H9 (cell line): ENCODE data around the gene ATXN7L3. TPM values are rescaled to one million over a fixed set of nuclear protein-coding genes. Genes with fewer than 3 reads are reported as not detected.

Source experiments
- DNase-seq: peaks from one replicate; pipeline ENCODE4 v3.0.0-alpha.2; 2017
- H2AFZ ChIP-seq: one replicate; pipeline ENCODE4 v1.6.1; 2013; ENCODE audit warnings: mild to moderate bottlenecking, low read length, control low read depth, moderate library complexity
- H2AK5ac ChIP-seq: 2 replicates; pipeline ENCODE4 v1.6.1; 2013; ENCODE audit warnings: low read length, control low read depth, mixed read lengths; ENCODE audit not compliant: insufficient read length
- H2BK120ac ChIP-seq: one replicate; pipeline ENCODE4 v1.6.1; 2013; ENCODE audit warnings: low read depth, mild to moderate bottlenecking, low read length, control low read depth, inconsistent platforms; ENCODE audit not compliant: poor library complexity, severe bottlenecking
- H2BK12ac ChIP-seq: 2 replicates; pipeline ENCODE4 v1.6.1; 2013; ENCODE audit warnings: low read length, control low read depth, mixed read lengths, low read depth; ENCODE audit not compliant: insufficient read length
- H2BK15ac ChIP-seq: 2 replicates; pipeline ENCODE4 v1.6.1; 2013; ENCODE audit warnings: low read depth, low read length, control low read depth
- H2BK20ac ChIP-seq: one replicate; pipeline ENCODE4 v1.6.1; 2013; ENCODE audit warnings: low read depth, mild to moderate bottlenecking, low read length, control low read depth, inconsistent platforms; ENCODE audit not compliant: poor library complexity, severe bottlenecking
- H2BK5ac ChIP-seq: 2 replicates; pipeline ENCODE4 v1.6.1; 2013; ENCODE audit warnings: low read length, control low read depth, mixed read lengths; ENCODE audit not compliant: insufficient read length
- H3K14ac ChIP-seq: 2 replicates; pipeline ENCODE4 v1.6.1; 2013; ENCODE audit warnings: low read length, control low read depth; ENCODE audit not compliant: insufficient read depth
- H3K18ac ChIP-seq: 2 replicates; pipeline ENCODE4 v1.6.1; 2013; ENCODE audit warnings: low read depth, mild to moderate bottlenecking, mixed read lengths, low read length, control low read depth; ENCODE audit not compliant: insufficient read length
- H3K23ac ChIP-seq: 2 replicates; pipeline ENCODE4 v1.6.1; 2013; ENCODE audit warnings: low read length, control low read depth, mixed read lengths, low read depth; ENCODE audit not compliant: insufficient read length
- H3K23me2 ChIP-seq: 2 replicates; pipeline ENCODE4 v1.6.1; 2013; ENCODE audit warnings: low read depth, mild to moderate bottlenecking, mixed read lengths, low read length, control low read depth; ENCODE audit not compliant: insufficient read length, poor library complexity, severe bottlenecking
- H3K27ac ChIP-seq: 2 replicates; pipeline ENCODE4 v1.5.1; 2013; ENCODE audit warnings: low read length, control low read depth, mixed read lengths, low read depth; ENCODE audit not compliant: insufficient read length
- H3K27me3 ChIP-seq: 2 replicates; pipeline ENCODE4 v1.6.1; 2013; ENCODE audit warnings: low read length, control low read depth, inconsistent platforms; ENCODE audit not compliant: insufficient read depth
- H3K4ac ChIP-seq: 2 replicates; pipeline ENCODE4 v1.6.1; 2013; ENCODE audit warnings: low read depth, mild to moderate bottlenecking, control low read depth, inconsistent platforms, low read length, moderate library complexity
- H3K4me1 ChIP-seq: 2 replicates; pipeline ENCODE4 v1.6.1; 2013; ENCODE audit warnings: low read length, control low read depth, inconsistent platforms; ENCODE audit not compliant: insufficient read depth
- H3K4me2 ChIP-seq: 2 replicates; pipeline ENCODE4 v1.6.1; 2013; ENCODE audit warnings: low read length, control low read depth, mixed read lengths; ENCODE audit not compliant: insufficient read length, insufficient read depth
- H3K56ac ChIP-seq: 2 replicates; pipeline ENCODE4 v1.6.1; 2013; ENCODE audit warnings: low read depth, mild to moderate bottlenecking, mixed read lengths, low read length, control low read depth; ENCODE audit not compliant: insufficient read length
- H3K79me1 ChIP-seq: 2 replicates; pipeline ENCODE4 v1.6.1; 2013; ENCODE audit warnings: low read depth, mild to moderate bottlenecking, moderate library complexity, low read length, control low read depth, inconsistent platforms; ENCODE audit not compliant: insufficient read depth, poor library complexity, severe bottlenecking
- H3K79me2 ChIP-seq: 2 replicates; pipeline ENCODE4 v1.6.1; 2013; ENCODE audit warnings: low read length, control low read depth, inconsistent platforms; ENCODE audit not compliant: insufficient read depth
- H3K9ac ChIP-seq: 2 replicates; pipeline ENCODE4 v1.6.1; 2013; ENCODE audit warnings: low read length, control low read depth, mixed read lengths; ENCODE audit not compliant: insufficient read length; ENCODE audit errors: extremely low read depth
- H3K9me3 ChIP-seq: one replicate; pipeline ENCODE4 v1.6.1; 2013; ENCODE audit warnings: low read depth, low read length, inconsistent platforms; ENCODE audit not compliant: control insufficient read depth
- H3T11ph ChIP-seq: one replicate; pipeline ENCODE4 v1.6.1; 2013; ENCODE audit warnings: mild to moderate bottlenecking, low read length, control low read depth, inconsistent platforms
- H4K20me1 ChIP-seq: one replicate; pipeline ENCODE4 v1.6.1; 2013; ENCODE audit not compliant: control insufficient read depth, insufficient read length, insufficient read depth
- H4K5ac ChIP-seq: 2 replicates; pipeline ENCODE4 v1.6.1; 2013; ENCODE audit warnings: low read depth, mild to moderate bottlenecking, mixed read lengths, low read length, control low read depth; ENCODE audit not compliant: insufficient read length
- H4K8ac ChIP-seq: replicated peaks from 2 replicates; pipeline ENCODE4 v1.6.1; 2013; ENCODE audit warnings: low read length, control low read depth, mixed read lengths, low read depth; ENCODE audit not compliant: insufficient read length
- H4K91ac ChIP-seq: 2 replicates; pipeline ENCODE4 v1.6.1; 2013; ENCODE audit warnings: low read depth, mild to moderate bottlenecking, moderate library complexity, mixed read lengths, low read length, control low read depth; ENCODE audit not compliant: insufficient read length
- H3K27ac Mint-ChIP-seq, 3 experiments: 2 replicates in 2 of 3; 3 replicates in 1 of 3; pipeline ENCODE4 v1.8.0; 2020 to 2021; ENCODE audit warnings: mixed read lengths in 3 of 3, mild to moderate bottlenecking in 1 of 3, moderate library complexity in 1 of 3
- H3K27me3 Mint-ChIP-seq: 2 replicates; pipeline ENCODE4 v1.8.0; 2021; ENCODE audit warnings: low read depth, mild to moderate bottlenecking, moderate library complexity, mixed read lengths
- H3K36me3 Mint-ChIP-seq, 3 experiments: 2 replicates in 2 of 3; 3 replicates in 1 of 3; pipeline ENCODE4 v1.8.0; 2020 to 2021; ENCODE audit warnings: low read depth in 3 of 3, mixed read lengths in 3 of 3; ENCODE audit not compliant: insufficient read depth in 1 of 3
- H3K4me1 Mint-ChIP-seq, 2 experiments: 2 replicates each; pipeline ENCODE4 v1.8.0; 2020; ENCODE audit warnings: mixed read lengths in 2 of 2
- H3K4me3 Mint-ChIP-seq, 2 experiments: 2 replicates in 1 of 2; 3 replicates in 1 of 2; pipeline ENCODE4 v1.8.0; 2020 to 2021; ENCODE audit warnings: mild to moderate bottlenecking in 2 of 2, mixed read lengths in 2 of 2, moderate library complexity in 1 of 2
- H3K9me3 Mint-ChIP-seq, 2 experiments: 2 replicates in 1 of 2; 3 replicates in 1 of 2; pipeline ENCODE4 v1.8.0; 2020; ENCODE audit warnings: mild to moderate bottlenecking in 2 of 2, mixed read lengths in 2 of 2, moderate library complexity in 1 of 2
- CTCF ChIP-seq: fragments of 200-600 bp; sonication (generic); conservative IDR thresholded peaks from 3 replicates; pipeline ENCODE4 v1.8.0; 2021; ENCODE audit warnings: antibody characterized with exemption, mild to moderate bottlenecking
- WGBS: extraction: QIAGEN DNeasy Blood & Tissue Kit; methylation state at CpG from one replicate; pipeline ENCODE4 v1.1.7; 2013; ENCODE audit warnings: missing lambda C conversion rate, low lambda C conversion rate, mixed read lengths; ENCODE audit not compliant: insufficient read length; ENCODE audit errors: extremely low coverage; 5-methylcytosine and 5-hydroxymethylcytosine counted together
- total RNA-seq: library from RNA; stranded (reverse); gene quantifications from 2 replicates; pipeline ENCODE4 v1.2.1, GENCODE V29; 2021

ATXN7L3 gene
- total RNA-seq, 1 experiment from 2014 or later: 125 TPM

- no CpG with 5 or more reads among the region's 10 CpGs for WGBS
Measured at GRCh38 chr17:44247876-44248736, 48.4 kb upstream of the ATXN7L3 start.

More at GRCh38 chr17:44247876-44248736, 48.4 kb upstream of the ATXN7L3 start:
- H4K8ac ChIP-seq: no peak overlapping the region
- no peaks in the 10 kb centered on the region for H3K9me3 ChIP-seq
- H3K4me3 Mint-ChIP-seq: no peak overlapping the region; a peak in 1 of 5 replicates
- no peak overlapping the region for H3K4ac ChIP-seq
- no peak overlapping the region for H2AFZ ChIP-seq
- H4K91ac ChIP-seq: no peak overlapping the region
- no peak overlapping the region for H3K27ac Mint-ChIP-seq
- H2BK20ac ChIP-seq: no peak overlapping the region
- H3K4me2 ChIP-seq: no peak overlapping the region
- H3K79me2 ChIP-seq: no peaks in the 10 kb centered on the region
- no peak overlapping the region for H2BK5ac ChIP-seq
- H4K20me1 ChIP-seq: no peaks in the 10 kb centered on the region
- no peak for TF ChIP-seq CTCF
- H4K5ac ChIP-seq: no peak overlapping the region
- DNase-seq: no peak
- H3K4me1 Mint-ChIP-seq: peaks cover 13 to 33% of the 10 kb centered on the region in 2 experiments
- H3T11ph ChIP-seq: no peak overlapping the region
- H2AK5ac ChIP-seq: no peak overlapping the region
- H3K27ac ChIP-seq: no peak overlapping the region
- no peak overlapping the region for H2BK15ac ChIP-seq
- H3K14ac ChIP-seq: no peak overlapping the region
- H3K4me1 ChIP-seq: no peaks in the 10 kb centered on the region
- no peaks in the 10 kb centered on the region for H3K79me1 ChIP-seq
- no peak overlapping the region for H3K9ac ChIP-seq
- H3K27me3 ChIP-seq: no peaks in the 10 kb centered on the region
- no peak overlapping the region for H3K18ac ChIP-seq
- no peaks in the 10 kb centered on the region for H3K23me2 ChIP-seq
- no peak overlapping the region for H2BK120ac ChIP-seq
- H2BK12ac ChIP-seq: no peak overlapping the region
- H3K36me3 Mint-ChIP-seq: no peaks in the 10 kb centered on the region; a peak in 2 of 7 replicates
- no peak overlapping the region for H3K56ac ChIP-seq
- peaks cover 2% of the 10 kb centered on the region for H3K27me3 Mint-ChIP-seq
- no peaks in the 10 kb centered on the region for H3K9me3 Mint-ChIP-seq
- no peak overlapping the region for H3K23ac ChIP-seq
